Measurements from ENCODE around the gene ARFGAP2.

DNA sequence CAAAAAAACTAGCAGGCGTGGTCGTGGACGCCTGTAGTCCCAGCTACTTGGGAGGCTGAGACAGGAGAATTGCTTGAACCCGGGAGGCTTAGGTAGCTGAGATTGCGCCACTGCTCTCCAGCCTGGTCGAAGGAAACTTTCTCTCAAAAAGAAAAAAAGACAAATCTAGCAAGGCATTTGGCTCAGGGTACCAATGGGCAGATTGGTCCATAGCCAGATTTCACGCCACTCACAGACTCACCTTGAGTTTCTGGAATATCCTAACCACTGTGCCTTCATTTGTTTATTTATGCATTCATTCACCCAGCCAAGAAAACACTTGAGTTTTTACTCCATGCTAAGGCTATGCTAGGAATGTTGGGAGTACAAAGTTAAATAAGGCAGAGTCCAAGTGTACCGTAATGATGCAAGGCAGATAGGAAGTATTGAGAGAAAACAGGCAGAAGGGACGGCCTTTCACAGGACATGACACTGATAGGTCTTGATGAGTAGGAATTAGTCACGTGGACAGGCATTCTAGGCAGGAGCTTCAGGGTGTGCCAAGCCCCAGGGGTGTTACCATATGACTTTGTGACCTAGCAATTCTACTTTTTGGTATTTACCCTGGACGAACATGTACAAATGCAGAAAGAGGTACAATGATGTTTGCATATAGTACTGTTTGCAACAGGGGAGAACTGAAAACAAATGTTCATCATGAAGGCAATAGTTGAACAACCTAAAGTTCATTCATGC is 12.6 kb upstream of the ARFGAP2 start:
- no peak for TF ChIP-seq MYNN (IDR thresholded peaks at IDR 0.05)
- no peak for TF ChIP-seq MYNN (CRISPR knock-in tag; IDR thresholded peaks at IDR 0.05)
- no peak for TF ChIP-seq TARDBP (IDR thresholded peaks at IDR 0.05)
- no peak for TF ChIP-seq ADNP (tag; IDR thresholded peaks at IDR 0.05)
- no peak for TF ChIP-seq EP300 (IDR thresholded peaks at IDR 0.05; ENCODE audit: low read length)
- no peak for TF ChIP-seq CBX5 (IDR thresholded peaks at IDR 0.05; ENCODE audit: borderline replicate concordance, low read depth)
- TF ChIP-seq BDP1 (IDR thresholded peaks at IDR 0.05; ENCODE audit: insufficient read depth, insufficient read length) = no peak
- no peak for TF ChIP-seq TAF1 (IDR thresholded peaks at IDR 0.05; ENCODE audit: control insufficient read depth, extremely low read depth, insufficient read depth, low read length, severe bottlenecking)
- TF ChIP-seq YY1 (IDR thresholded peaks at IDR 0.05; ENCODE audit: borderline replicate concordance in 1 of 3, control insufficient read depth in 1 of 3, extremely low read depth in 1 of 3, insufficient read depth in 3 of 3, insufficient read length in 1 of 3, insufficient replicate concordance in 2 of 3, low read depth in 1 of 3, low read length in 2 of 3) = no peak
- TF ChIP-seq, protein P1, sequence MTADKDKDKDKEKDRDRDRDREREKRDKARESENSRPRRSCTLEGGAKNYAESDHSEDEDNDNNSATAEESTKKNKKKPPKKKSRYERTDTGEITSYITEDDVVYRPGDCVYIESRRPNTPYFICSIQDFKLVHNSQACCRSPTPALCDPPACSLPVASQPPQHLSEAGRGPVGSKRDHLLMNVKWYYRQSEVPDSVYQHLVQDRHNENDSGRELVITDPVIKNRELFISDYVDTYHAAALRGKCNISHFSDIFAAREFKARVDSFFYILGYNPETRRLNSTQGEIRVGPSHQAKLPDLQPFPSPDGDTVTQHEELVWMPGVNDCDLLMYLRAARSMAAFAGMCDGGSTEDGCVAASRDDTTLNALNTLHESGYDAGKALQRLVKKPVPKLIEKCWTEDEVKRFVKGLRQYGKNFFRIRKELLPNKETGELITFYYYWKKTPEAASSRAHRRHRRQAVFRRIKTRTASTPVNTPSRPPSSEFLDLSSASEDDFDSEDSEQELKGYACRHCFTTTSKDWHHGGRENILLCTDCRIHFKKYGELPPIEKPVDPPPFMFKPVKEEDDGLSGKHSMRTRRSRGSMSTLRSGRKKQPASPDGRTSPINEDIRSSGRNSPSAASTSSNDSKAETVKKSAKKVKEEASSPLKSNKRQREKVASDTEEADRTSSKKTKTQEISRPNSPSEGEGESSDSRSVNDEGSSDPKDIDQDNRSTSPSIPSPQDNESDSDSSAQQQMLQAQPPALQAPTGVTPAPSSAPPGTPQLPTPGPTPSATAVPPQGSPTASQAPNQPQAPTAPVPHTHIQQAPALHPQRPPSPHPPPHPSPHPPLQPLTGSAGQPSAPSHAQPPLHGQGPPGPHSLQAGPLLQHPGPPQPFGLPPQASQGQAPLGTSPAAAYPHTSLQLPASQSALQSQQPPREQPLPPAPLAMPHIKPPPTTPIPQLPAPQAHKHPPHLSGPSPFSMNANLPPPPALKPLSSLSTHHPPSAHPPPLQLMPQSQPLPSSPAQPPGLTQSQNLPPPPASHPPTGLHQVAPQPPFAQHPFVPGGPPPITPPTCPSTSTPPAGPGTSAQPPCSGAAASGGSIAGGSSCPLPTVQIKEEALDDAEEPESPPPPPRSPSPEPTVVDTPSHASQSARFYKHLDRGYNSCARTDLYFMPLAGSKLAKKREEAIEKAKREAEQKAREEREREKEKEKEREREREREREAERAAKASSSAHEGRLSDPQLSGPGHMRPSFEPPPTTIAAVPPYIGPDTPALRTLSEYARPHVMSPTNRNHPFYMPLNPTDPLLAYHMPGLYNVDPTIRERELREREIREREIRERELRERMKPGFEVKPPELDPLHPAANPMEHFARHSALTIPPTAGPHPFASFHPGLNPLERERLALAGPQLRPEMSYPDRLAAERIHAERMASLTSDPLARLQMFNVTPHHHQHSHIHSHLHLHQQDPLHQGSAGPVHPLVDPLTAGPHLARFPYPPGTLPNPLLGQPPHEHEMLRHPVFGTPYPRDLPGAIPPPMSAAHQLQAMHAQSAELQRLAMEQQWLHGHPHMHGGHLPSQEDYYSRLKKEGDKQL (CRISPR knock-in tag; IDR thresholded peaks at IDR 0.05; ENCODE audit: borderline replicate concordance) = no peak
- TF ChIP-seq, protein P2, sequence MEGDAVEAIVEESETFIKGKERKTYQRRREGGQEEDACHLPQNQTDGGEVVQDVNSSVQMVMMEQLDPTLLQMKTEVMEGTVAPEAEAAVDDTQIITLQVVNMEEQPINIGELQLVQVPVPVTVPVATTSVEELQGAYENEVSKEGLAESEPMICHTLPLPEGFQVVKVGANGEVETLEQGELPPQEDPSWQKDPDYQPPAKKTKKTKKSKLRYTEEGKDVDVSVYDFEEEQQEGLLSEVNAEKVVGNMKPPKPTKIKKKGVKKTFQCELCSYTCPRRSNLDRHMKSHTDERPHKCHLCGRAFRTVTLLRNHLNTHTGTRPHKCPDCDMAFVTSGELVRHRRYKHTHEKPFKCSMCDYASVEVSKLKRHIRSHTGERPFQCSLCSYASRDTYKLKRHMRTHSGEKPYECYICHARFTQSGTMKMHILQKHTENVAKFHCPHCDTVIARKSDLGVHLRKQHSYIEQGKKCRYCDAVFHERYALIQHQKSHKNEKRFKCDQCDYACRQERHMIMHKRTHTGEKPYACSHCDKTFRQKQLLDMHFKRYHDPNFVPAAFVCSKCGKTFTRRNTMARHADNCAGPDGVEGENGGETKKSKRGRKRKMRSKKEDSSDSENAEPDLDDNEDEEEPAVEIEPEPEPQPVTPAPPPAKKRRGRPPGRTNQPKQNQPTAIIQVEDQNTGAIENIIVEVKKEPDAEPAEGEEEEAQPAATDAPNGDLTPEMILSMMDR (IDR thresholded peaks at IDR 0.05 in 2 of 3, conservative IDR thresholded peaks at IDR 0.05 in 1 of 3; ENCODE audit: insufficient read depth in 2 of 3, low read depth in 1 of 3, low read length in 3 of 3) = no peak
- TF ChIP-seq ZNF174 (CRISPR knock-in tag; IDR thresholded peaks at IDR 0.05) = no peak
- no peak for TF ChIP-seq TEAD4 (IDR thresholded peaks at IDR 0.05; ENCODE audit: low read length)
- TF ChIP-seq TEAD4 (CRISPR knock-in tag; IDR thresholded peaks at IDR 0.05; ENCODE audit: borderline replicate concordance) = no peak
- no peak for TF ChIP-seq DMBX1 (CRISPR knock-in tag; IDR thresholded peaks at IDR 0.05; ENCODE audit: borderline replicate concordance)
- TF ChIP-seq MTA2 (IDR thresholded peaks at IDR 0.05; ENCODE audit: low read depth) = no peak
